HG03439 (cell line): ENCODE data around the gene GLCCI1.

Source experiments
- ATAC-seq: cut with Tn5 transposase; IDR thresholded peaks from one replicate; pipeline ENCODE4 v1.9.1; 2021; ENCODE audit warnings: mild to moderate bottlenecking, moderate library complexity; ENCODE audit not compliant: unreplicated experiment

Gene GLCCI1

DNA sequence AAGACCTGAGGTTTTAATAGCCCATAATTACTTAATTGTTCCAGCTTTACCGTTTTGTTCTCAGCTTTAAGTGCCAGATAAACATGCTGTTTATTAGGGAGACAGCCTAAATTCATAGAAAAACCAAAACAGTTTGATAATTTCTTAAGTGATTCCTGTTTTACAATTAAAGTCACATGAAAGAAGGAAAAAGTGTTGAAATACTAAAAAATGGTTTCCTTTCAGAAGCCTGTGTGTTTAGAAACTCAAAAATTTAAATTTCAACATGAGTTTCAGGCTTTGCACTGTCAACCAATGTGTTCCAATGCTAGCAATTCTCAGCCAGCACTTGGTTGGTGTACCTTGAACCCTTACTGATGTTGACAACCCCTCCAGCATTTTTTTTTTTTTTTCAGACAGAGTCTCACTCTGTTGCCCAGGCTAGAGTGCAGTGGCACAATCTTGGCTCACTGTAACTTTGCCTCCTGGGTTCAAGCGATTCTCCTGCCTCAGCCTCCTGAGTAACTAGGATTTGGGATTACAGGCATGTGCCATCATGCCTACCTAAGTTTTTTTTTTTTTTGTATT, 158.1 kb downstream of the GLCCI1 start:
- ATAC-seq: no peak

DNA sequence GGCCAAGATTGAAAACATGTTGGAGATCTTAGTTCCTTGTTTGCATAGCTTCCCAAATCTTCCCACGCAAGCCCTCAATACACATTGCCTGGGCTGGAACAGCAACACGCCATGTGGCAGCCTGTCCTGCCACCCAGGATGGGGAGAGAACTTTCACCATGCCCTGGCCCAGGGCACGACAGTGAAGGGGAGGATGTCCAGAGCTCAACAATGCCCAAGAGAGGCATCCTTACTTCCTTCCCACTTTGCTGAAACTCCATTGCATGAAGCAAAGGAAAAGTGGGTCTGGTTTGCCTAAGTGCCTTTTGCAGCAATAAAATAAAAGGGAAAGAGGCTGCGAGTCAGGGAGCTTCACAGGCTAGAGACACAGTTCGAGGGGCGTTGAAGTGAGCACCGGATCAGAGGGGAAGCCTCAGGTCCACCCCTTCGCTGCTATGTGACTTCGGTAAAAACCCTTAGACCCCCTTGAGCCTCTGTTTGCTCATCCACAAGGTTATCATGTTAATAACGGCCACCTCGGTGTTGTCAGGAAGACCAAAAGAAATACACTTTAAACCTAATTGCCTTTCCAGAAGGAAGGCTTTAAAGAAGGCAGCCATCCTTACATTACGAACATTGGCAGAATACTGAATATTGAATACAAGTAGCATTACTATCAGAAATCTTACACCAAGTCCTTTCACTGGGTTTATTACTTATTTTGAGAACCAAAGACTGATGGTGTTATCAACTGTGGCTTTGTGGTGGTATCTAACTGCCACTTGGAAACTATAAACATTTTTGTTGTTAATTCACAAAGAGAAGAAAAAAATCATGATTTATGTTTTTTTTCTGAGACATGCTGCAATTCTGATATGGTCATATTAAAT, 160.1 kb downstream of the GLCCI1 start:
- ATAC-seq: no peak

DNA sequence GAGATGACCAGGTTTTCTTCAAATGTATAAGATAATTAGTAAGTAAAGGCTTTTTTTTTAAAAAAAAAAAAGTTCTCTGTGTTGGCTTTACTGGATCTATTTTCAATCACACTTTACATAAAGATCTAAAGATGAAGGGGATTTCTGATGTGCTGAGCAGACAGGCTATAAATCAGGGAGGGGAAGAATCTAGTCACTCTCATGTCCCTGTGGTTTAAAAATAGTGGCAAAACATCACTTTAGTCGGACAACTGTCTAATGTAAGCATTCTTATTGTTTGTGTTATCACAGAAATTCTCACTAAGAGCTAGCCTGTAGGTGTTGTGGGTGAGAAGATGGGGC, 160.7 kb downstream of the GLCCI1 start:
- ATAC-seq: no peak

DNA sequence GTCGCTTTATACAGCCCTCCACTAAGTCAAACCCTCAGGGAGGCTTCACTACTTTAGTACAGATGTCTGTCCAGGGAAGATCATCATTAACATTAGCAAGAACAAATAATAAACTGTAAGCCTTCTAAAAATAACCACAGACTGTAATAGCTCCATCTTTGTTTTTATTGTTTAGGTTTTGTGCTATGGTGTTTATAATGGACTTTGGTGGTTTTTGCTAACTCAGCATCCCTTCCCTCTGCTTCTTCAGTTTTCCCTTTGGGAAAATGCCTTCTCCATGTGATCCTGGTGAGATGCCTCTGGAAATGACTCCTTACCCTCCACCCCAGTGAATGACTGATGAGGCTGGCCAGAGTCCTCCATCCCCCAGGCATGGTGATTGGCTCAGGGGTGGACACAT, 162.1 kb downstream of the GLCCI1 start:
- no peak for ATAC-seq

DNA sequence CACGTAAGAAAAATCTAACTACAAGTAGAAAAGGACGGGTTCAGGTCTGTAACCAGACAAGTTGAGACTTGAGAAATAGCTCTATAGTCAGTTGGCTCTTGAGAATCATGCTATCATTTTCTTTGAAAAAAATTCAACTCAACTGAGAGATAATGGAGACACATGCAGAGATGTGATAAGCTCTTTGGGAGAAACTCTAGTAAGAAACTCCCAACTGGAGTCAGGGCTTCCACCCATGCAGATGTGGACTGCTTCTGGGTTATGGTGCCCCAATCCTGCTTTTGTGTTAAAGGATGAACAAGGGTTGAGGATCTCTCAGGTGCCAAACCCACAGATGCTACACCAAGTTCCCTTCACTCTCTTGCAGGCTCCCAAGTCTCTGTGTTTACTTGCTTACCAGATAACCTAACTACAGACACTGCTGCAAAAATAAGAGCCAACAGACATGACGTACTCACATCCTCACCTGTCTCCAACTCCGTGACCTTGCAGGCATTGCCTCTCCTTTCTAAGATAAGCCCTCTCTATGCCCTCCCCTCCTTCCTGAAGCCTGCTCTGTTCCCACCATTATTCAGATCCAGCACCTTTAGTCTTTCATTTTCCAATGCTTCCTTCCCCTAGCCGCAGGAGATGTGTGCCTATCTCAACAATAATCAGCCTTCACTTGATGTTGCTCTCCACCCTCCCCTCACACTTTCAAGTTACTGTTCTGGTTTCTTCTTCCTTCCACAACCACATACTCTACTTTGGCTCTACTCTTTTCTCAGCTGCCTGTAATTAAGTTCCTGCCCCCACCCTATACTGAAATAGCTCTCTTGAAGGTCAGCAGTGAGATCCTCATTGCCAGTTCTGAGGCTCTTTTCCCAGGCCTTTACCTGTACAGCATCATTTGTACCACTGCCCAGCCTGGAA, 163.4 kb downstream of the GLCCI1 start:
- ATAC-seq: peak; percentile 44

DNA sequence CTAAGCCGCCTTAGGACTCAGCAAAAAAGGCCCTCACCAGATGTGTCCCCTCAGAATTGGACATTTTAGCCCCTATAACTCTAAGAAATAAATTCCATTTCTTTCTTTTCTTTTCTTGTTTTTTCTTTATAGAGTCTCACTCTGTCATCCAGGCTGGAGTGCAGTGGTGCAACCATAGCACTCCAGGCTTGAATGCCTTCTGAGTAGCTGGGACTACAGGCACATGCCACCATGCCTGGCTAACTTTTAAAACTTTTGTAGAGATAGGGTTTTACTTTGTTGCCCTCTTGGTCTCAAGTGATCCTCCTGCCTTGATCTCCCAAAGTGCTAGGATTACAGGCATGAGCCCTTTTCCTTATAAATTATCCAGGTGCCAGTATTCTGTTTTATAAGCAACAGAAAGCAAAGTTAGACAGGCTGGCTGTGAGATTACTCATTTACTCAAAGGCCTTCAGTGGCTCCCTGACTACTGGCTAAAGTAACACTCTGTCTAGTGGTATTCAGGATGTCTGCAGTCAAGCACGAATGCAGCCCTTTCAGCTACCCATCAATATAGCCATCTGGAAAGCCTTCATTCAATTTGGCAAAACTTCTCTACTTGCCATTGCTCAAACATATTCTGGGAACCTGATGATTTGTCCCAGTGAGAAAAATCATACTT, 164.7 kb downstream of the GLCCI1 start:
- no peak for ATAC-seq

DNA sequence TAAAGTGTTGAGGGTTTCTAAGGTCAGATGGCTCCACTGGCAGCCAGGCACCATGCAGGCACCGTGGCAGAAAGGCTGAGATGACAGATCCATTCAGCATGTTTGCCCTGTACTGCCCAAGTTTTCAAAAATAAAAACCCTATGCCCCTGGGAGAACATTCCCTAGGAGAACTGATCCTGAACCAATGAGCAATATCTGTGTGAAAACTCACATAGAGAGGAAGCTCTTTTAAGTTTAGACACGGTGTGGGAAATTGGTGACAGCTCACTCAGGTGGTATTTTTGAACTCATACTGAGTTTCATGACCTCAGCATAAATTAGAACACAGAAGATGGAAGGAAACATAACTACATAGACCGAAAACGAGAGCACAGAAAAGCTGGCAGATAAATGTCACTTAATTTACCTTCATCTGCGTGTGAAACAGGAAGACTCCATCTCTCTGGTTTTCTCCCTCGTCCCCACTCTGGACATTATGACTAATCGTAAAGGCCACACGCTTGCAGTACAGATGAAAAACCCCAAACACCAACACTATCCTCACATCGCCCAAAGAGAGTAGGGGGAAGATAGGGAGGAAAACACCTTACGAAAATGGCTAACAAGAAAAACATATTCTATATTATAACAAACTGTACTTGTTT, 165.6 kb downstream of the GLCCI1 start:
- ATAC-seq: peak; percentile 72

DNA sequence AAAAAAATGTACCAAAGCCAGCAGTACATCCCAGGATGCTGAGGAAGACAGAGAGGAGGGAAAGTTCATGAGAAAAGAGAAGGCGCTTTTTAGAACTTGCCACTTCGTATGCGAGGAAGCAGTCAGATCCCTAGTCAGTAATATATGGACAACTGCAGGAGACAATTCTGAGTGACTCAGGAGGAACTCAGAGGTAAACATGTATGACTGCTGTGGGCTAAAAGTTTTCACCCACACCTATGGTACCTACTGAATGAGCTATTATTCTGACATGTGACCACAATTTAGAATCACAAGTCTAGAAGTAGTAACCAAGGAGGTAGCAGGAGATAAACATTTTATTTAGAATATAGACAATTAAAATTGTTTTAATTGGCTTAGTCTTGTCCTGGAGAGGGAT, 166.8 kb downstream of the GLCCI1 start:
- ATAC-seq: no peak

DNA sequence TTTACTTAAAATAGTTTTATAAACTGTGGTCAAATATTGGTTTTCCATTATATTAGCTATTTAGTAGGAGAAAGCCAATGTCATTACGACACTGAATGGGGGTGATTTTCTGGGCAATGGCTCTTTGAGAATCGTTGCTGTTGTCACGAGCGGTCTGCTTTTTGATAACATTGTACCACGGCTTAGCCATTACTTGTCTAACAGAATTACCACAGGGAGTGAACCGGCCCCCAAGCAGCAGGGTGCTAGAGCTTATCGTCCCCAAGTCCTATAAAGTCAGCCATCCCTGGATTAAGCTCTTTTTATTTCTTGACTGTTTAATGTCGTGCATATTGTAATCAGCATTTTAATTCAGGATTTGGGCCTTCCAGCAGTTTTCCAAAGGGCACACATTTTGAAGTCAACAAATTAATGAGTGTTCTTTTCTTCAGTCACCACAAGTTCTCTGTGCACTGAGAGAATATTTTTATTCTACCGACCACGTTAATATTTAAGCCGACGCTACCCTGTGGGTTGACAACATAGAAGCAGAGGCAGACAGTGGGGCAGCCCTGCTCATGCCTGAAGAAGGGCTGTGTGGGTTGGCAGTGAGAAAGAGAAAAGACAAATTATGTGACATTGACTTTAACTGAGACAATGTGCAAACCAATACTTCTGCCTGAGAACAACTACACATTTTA, 167.6 kb downstream of the GLCCI1 start:
- no peak for ATAC-seq
